SH-SY5Y (cell line): Measurements from ENCODE around the gene FASTKD1.

Experiments used
- GATA2 ChIP-seq: IDR thresholded peaks from 2 replicates; pipeline ENCODE4 v1.6.1; 2011; ENCODE audit warnings: mild to moderate bottlenecking, low read depth, low read length
- GATA3 ChIP-seq: IDR thresholded peaks from 2 replicates; pipeline ENCODE4 v1.6.1; 2011; ENCODE audit warnings: low read depth, mild to moderate bottlenecking, low read length, moderate library complexity

Gene FASTKD1

DNA sequence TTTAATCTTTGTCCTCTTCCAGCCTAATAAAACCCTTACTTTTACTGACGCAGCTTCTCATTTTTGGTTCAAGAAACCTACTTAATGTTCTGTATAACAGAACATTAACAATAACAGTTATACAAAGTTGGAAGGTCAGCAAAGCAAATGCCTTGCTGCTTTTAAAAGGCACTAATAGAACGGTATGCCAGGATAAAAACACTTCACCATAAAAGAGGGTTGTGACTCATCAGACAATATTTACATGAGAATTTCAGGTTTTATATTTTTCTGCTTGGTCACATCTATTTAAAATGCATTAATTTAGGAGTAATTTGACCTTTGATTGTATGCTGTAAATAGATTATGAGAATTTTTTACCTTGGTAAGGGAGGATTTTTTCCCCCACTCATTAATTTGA lies 61.1 kb downstream of the FASTKD1 start:
- TF ChIP-seq GATA2 (no peak), GATA3 (no peak)

DNA sequence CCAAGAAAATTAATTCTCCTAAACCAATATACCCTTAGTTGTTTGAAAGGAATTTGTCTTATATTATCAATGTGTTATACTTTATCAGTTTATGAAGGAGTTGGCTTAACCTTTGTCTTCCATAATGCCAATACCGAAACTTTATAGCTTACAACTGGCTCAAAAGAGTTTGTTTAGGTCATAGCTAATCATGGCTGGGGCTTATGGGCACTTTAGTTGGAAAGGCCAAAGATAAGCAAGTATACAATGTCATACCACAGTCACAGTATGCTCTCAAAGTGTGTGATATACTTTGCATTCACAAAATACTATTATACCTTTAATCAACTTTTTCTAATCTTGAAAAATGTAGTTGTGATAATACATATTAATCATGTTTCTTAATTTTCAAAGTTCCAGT lies 61.8 kb downstream of the FASTKD1 start:
- no peak for TF ChIP-seq GATA2

DNA sequence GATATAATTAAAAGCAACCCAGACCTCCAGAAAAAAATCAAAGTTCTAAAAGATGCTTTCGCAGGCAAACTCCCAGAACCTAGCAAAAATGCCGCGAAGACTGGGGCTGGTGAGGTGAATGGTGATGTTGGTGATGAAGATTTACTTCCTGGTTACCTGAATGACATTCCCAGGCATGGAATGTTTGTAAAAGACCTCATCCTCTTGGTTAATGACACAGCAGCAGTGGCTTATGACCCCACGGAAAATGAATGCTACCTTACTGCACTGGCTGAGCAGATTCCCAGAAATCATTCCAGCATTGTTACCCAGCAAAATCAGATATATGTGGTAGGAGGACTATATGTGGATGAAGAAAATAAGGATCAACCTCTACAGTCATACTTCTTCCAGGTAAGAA lies 63.2 kb downstream of the FASTKD1 start:
- TF ChIP-seq GATA2 = no peak
- no peak for TF ChIP-seq GATA3

DNA sequence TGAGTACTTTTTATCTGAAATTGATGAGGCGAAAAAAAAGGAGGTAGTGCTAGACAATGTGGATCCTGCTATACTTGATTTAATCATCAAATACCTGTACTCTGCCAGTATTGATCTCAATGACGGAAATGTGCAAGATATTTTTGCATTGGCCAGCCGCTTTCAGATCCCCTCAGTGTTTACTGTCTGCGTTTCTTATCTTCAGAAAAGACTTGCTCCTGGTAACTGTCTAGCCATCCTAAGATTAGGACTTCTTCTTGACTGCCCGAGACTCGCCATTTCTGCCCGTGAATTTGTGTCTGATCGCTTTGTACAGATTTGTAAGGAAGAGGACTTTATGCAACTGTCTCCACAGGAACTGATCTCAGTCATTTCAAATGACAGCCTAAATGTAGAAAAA lies 63.7 kb downstream of the FASTKD1 start:
- TF ChIP-seq GATA3 = no peak
- TF ChIP-seq GATA2 = no peak

DNA sequence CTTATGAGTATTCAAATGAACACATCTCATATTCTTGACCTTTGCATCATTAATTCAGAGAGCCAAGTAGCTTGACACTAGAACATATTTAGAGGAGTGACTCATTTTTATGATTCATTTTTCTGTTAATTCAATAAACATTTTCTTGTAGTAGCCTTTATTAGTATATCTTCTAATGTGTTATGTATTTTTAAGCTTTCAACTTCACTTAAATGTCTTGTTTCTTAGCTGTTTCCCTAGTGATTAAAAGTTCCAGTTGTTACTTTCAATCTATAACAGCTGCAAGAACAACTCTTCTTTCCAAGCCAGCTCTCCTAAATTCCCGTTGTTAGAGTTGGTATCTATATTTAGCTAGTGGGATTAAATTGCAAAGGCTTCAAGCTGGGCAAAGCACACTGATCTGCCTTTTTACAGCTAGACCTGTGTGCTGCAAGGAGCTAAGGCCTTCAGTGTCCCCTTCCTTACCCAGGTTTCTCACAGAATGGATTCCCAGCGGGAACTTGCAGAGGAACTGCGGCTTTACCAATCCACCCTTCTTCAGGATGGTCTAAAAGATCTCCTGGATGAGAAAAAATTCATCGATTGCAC lies 64.3 kb downstream of the FASTKD1 start, which contains the start of gene KLHL41:
Gene KLHL41 (plus strand): TSS at position 405 of the 588 bp plus-strand sequence. CDS start 77 bp downstream, at position 482.
- TF ChIP-seq GATA2 = no peak
- no peak for TF ChIP-seq GATA3

DNA sequence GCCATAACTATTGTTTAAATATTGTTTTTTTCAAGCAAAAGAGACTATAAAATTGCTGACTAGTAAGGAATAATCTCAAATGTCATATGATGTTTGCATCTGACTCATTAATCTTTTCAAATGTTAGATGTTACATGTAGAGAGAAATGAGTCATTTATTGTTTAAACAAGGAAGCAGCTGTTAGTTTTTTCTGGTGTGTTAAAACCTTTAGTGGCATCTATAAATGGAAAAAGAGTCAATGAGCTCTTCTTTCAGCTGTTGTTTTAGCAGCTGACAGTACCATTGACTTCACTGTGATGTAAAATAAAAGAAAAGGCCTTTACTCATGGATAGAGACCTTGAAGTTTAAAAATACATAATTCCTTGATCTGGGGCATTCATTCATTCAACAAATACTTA lies 66.0 kb downstream of the FASTKD1 start:
- no peak for TF ChIP-seq GATA2
- no peak for TF ChIP-seq GATA3

DNA sequence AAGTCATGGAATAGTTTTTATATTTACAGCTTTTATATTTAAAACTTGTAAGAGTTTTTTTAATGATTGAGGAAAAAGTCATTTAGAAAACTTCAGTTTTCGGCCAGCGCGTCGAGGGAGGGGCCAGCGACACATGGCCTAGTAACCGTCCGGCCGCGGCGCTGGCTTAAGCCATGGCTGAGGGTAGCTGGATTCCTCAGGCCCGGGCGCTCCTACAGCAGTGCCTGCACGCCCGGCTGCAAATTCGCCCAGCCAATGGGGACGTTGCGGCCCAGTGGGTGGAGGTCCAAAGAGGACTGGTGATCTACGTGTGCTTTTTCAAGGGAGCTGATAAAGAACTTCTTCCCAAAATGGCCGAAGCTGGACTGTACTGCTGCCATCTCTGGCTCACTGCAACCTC lies 69.0 kb downstream of the FASTKD1 start:
- TF ChIP-seq GATA2 = no peak
- TF ChIP-seq GATA3 = no peak

DNA sequence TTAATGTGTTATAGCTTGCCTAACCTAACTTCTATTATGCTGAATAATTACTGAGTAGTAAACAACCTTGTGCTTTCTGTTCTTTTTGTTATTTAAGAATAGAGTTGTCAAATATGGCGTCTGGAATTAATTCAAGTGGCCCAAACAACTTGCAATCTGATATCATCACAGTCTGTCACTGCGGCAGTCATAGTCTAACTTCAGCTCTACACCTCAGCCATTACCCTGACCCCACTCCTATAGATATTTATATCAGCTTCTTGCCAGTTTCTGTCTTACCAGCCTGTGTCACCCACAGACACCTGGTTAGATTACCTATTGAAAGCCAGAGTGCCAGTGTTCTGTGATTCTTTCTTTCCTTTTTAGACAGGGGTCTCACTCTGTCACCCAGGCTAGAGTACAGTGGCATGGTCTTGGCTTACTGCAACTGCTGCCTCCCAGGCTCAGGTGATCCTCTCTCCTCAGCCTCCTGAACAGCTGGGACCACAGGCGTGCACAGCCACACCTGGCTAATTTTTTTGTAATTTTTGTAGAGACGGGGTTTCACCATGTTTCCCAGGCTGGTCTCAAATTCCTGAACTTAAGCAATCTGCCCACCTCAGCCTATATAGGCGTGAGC lies 78.2 kb downstream of the FASTKD1 start:
- TF ChIP-seq GATA3 (no peak), GATA2 (no peak)

DNA sequence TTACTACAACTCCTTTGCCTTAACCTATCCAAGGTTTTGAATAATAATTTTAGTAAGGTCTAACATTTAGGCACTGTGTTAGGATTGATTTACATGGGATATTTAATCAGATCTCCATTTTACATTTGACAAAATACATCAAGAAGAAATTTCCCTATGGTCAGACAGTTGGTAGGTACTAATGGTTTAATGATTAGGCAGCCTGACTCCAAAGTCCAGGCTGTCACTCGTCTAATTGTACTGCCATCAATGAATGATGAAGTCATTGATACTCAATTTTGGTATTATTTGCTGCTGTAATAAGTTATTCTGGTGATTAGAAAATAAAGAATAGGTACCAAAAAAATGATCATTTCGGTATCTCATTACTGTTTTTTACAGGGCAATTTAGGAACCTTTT lies 80.3 kb downstream of the FASTKD1 start:
- TF ChIP-seq GATA3 (no peak), GATA2 (no peak)

DNA sequence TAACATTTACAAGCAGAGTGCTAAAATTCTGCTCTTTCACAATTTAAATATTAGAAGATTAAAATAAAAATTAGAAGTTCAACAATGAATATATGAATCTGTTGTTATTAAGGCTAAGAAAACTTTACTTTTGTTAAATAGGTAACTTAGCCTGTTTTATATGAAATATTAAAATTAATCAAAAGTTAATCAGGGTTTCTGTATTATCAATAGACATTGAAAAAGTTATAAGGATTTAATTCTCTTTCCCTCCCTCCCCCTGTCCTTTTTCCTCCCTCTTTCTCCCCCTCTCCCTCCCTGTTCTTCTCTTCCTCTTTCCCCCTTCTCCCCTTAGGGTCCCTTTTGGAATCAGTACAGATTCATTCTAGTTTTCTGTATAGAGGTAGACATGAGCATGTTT lies 82.3 kb downstream of the FASTKD1 start:
- no peak for TF ChIP-seq GATA3
- TF ChIP-seq GATA2 = no peak

DNA sequence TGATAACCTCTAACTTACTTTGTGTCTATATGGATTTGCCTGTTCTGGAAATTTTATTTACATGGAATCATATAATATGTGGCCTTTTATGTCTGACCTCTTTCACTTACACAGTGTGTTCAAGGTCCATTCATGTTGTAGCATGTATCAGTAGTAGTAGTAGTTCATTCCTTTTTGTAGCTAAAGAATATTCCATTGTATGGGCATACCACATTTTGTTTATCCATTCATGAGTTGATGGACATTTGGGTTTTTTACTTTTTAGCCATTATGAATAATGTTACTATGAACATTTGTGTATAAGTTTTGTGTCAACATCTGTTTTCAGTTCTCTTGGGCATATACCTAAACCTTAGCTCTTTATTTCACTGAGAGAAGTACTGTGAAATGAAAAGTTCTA lies 82.8 kb downstream of the FASTKD1 start:
- TF ChIP-seq GATA2 (no peak), GATA3 (no peak)

DNA sequence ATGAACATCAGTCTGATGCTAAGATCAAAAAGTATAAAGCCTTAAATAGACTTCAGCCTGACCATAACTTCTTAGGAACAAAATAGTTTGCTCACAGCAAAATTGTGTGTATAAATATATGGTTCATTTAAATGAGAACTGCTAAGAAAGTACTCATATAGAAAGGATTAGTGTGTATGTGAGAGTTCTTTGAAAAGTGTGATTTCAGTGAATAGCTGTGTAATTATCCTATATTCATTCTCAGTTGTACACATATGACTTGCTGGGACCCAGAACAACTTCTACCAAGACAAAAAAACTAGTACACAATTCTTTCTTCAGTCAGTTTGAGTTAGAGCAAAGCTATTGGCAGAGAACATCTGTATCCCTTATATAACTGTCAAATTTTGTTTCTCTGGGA lies 87.2 kb downstream of the FASTKD1 start:
- no peak for TF ChIP-seq GATA2
- TF ChIP-seq GATA3 = no peak

DNA sequence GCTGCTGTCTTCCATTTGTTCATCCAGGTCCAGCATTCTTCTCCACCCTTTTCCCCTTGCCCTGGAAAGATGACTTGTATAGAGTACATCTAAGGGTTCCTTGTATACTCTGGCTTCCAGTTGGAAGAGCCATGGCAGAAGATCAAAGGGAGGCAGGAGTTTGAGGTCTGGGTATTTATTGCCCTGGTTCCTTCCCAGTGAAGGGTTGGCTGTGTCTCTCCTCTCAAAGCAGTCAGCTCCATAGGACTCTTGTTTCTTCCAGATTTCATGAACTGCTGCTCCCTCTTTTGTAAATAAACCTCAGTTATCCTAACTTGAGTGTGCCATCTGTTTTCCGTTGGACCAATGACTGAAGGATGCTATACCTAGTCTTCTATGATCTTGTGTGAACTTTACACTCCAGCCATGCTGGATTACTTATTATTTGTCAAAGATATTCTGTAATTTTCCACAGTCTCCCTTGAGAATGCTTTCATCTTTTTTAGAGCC lies 88.0 kb downstream of the FASTKD1 start:
- TF ChIP-seq GATA3 (no peak), GATA2 (no peak)

DNA sequence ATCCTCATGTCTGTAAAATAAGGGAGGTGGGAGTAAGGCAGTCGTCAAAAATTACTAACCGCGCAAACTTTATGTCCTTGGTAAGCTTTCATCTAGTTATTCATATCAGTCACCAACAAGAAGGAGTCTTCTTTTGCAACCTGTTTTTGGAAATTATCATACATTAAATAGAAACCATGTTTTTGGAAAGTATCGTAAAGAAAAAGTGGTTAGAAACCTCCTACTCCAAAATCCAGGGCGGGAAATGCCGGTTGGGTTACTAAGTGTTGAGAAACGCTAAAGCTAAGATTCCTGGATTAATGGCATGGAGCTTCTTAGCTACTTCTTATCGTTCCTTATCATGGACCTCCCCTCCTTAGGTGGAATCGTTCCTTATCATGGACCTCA lies 93.6 kb downstream of the FASTKD1 start:
- TF ChIP-seq GATA2 (no peak), GATA3 (no peak)
